Breast epithelium (tissue), 3 donors: ENCODE results near the gene CLEC11A.

Experiments
- CTCF ChIP-seq, 3 donors: fragments of 450-650 bp; IDR thresholded peaks; one replicate each; pipeline ENCODE4 v1.5.1; 2016 to 2017; ENCODE audit warnings: antibody characterized with exemption in 3 of 3, mild to moderate bottlenecking in 3 of 3, moderate library complexity in 3 of 3
- POLR2A ChIP-seq: fragments of 450-650 bp; IDR thresholded peaks from one replicate; pipeline ENCODE4 v1.6.1; 2016; ENCODE audit warnings: antibody characterized with exemption, mild to moderate bottlenecking, moderate library complexity
- POLR2AphosphoS5 ChIP-seq, 3 donors: sonication (generic); formaldehyde crosslinking; IDR thresholded peaks; one replicate each; pipeline ENCODE4 v1.6.1; 2017; ENCODE audit warnings: antibody characterized with exemption in 3 of 3

- no peak for TF ChIP-seq CTCF (IDR thresholded peaks at IDR 0.05)
- TF ChIP-seq POLR2A, result no peak
- no peak for TF ChIP-seq POLR2AphosphoS5 (IDR thresholded peaks at IDR 0.05)
Measured at GRCh38 chr19:50772476-50772875, 49.3 kb downstream of the CLEC11A start.
